ENCODE data around the gene VWA5B1.
"Not testable (repeated sequence)": the region's sequence is repeated elsewhere in the genome, so short reads cannot be mapped to it uniquely, and the experiment has no call there.

The VWA5B1 gene, protein sequence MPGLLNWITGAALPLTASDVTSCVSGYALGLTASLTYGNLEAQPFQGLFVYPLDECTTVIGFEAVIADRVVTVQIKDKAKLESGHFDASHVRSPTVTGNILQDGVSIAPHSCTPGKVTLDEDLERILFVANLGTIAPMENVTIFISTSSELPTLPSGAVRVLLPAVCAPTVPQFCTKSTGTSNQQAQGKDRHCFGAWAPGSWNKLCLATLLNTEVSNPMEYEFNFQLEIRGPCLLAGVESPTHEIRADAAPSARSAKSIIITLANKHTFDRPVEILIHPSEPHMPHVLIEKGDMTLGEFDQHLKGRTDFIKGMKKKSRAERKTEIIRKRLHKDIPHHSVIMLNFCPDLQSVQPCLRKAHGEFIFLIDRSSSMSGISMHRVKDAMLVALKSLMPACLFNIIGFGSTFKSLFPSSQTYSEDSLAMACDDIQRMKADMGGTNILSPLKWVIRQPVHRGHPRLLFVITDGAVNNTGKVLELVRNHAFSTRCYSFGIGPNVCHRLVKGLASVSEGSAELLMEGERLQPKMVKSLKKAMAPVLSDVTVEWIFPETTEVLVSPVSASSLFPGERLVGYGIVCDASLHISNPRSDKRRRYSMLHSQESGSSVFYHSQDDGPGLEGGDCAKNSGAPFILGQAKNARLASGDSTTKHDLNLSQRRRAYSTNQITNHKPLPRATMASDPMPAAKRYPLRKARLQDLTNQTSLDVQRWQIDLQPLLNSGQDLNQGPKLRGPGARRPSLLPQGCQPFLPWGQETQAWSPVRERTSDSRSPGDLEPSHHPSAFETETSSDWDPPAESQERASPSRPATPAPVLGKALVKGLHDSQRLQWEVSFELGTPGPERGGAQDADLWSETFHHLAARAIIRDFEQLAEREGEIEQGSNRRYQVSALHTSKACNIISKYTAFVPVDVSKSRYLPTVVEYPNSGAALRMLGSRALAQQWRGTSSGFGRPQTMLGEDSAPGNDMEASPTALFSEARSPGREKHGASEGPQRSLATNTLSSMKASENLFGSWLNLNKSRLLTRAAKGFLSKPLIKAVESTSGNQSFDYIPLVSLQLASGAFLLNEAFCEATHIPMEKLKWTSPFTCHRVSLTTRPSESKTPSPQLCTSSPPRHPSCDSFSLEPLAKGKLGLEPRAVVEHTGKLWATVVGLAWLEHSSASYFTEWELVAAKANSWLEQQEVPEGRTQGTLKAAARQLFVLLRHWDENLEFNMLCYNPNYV

DNA sequence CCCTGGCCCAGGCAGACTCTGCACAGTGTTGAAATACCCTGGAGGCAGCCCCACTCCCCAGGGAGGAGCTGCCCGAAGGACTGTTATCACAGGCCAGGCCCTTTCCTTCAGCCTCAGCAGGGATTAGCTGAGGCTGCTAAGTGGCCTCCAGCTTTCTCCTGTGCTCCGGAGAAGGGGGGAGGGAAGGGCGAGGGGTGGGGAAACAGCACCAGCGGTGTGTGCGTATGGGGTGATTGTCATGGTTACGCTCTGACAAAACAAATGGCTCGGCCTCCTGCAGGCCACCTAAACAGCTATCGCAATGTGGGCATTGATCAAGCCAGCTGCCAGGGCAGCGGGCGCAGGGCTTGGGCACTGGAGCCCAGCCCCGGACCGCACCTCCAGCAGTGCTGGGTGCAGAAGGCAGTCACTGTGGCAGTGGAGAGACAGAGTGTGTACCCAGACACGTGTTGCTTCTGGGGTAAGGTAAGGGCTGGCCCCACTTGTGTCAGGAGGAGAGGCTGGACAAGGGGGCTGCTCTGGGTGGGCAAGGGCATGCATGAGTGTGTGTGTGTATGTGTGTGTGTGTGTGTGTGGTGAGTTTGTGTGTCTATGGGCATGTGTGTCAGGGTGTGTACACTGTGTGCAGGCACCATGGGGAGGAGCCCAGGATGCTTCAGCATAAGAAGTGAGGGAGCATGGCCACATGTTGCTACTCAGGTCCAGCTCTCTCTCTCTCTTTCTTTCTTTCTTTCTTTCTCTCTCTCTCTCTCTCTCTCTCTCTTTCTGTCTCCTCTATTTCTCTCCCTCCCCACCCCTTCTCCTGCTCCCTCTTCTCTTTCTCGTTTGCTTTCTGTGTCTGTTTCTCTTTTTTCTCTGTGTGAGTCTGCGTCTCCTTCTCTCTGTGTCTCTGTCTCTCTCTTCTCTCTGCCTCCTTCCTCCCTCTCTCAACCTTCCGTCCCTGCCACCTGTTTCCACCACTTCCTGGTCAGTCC lies at the start of gene VWA5B1:
TSS of gene VWA5B1 (plus strand) at position 252 of the 974 bp plus-strand sequence. CDS start 19,727 bp downstream, outside the sequence.
- DNase-seq, result no peak

DNA sequence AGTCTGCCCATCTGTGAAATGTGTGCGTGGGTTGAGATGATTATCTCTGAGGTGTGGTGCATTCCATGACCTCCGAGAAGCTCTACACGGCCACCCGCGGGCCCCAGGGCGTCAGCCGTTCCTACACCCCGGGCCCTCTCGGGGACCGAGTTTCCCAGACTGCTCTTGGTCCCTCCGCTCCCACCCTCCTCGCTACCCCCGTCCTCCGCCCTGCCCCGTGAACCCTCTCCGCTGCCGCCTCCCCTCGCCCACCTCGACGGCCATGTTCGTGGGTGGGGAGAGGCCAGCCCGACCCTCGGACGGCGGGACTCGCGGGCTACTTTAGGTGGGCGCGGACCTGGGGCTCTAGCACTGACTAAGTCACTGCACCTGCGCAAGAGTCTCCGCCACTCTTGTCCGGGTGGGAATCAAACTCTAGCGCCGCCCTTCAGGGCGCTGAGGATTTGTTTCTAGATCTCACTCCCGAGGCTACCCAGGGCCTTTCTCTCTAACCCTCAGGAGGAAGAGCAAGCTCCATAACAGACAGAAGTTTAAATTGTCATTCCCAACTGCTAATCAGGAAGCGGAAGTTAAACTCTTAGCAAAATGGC lies 47.7 kb upstream of the VWA5B1 start:
- DNase-seq, result no peak

DNA sequence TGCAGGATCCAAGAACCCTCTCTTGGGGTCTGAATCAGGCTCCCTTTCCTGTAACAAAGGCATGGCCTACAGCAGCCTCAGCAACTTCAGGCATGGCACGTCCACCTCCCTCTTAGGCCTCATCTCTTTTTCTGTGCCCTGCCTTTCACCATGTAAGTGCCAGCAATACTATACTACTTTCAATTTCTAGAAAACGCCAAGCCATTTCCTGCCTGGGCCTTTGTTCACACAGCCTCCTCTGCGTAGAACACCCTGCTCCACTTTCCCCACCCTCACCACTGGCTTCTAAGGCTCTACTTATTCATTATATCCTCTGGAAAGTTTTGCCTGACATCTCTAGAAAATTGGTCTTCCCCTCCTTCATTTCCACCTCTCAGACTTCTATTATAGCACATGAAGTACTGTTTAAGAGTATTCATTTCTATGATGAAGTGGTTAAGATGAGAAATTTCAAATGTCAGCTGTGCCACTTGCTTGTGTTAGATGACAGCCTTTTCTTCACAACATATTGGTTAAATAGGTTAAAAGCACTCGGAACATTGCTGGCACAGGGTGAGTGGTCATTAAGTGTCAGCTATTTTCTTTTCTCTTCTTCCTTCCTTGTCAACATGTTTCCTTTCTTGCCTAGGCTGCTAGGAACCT lies 41.6 kb upstream of the VWA5B1 start:
- DNase-seq, result peak; percentile 2 to 49

DNA sequence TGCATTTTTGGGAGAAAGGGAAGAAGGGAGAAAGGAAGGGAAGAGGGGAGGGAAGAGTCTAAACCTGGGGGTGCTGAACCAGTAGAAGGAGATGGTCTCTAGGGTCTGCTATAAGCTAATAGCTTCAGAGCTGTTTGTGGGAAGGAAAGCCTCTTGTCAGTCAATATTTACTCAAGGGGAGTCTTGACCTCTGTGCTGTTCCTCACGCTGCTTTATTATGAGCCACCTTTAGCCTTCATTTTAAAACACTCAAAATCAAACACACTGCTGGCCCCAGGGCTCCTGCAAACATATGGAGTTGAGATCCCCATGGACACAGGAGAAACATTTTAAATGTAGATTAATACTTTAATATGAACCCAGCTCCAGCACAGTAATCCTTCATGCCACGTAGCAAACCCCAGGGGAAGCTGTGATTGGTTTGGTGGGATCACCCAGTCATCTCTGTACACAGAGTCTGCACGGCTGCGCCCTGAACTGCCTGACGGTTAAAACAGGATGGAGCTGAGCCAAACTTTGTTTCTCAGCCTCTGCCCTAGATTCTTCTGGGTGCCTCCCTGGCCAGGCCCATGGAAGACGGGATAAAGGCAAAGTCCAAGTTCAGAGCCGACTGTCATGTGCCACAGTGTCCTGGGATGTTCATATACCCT lies 40.2 kb upstream of the VWA5B1 start:
- no peak for DNase-seq

DNA sequence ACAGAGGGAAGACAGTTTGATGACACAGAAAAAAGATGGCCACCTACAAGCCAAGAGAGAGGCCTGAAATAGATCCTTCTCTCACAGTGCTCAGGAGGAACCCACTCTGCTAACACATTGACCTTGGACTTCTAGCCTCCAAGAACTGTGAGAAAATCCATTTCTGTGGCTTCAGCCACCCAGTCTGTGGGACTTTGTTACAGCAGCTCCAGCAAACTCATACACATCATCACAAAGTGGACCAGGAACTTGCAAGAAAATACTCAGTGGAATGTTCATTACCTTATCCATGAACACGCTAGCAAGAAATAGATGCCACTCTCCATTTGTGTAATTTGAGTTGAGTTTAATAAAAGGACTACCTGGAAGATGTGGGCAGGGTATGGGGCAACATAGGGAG lies 38.1 kb upstream of the VWA5B1 start:
- DNase-seq, result no peak

DNA sequence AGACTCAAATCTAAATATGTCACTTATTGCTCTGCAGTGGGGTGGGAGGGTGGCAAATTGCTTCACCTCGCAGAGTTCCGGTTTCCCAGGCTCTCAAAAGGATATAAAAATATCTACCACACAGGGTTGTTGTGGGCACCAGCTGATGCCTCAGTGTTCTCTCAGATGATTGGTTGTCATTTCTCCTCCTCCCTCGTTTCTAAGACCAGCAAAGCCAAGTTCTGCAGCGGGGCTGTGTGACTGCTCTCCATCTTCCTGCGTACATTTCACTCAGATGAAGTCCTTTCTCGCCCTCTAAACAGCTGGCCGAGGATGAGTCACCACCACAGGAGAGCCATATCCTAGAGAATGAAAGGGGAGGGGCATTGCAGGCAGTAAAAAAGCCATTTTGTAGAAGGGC lies 35.0 kb upstream of the VWA5B1 start:
- no peak for DNase-seq

DNA sequence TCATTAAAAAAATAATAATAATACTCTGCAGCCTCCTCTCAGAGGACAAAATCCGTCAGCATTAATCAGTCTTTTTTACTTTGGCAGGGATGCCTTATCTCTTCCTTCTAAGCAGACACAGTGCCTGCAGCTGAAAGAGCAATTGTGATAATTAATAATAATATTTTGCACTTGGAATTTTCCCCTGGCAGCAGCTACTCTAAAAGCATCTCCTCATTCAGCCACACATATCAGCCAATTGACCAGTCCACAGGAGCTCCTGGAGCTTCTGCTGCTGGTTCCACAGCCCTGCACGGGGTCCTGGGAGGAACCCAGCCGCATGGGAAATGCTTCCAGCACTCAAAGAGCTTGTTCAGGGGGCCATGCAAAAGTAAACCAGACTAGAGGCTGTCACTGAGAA lies 31.0 kb upstream of the VWA5B1 start:
- DNase-seq, result no peak

DNA sequence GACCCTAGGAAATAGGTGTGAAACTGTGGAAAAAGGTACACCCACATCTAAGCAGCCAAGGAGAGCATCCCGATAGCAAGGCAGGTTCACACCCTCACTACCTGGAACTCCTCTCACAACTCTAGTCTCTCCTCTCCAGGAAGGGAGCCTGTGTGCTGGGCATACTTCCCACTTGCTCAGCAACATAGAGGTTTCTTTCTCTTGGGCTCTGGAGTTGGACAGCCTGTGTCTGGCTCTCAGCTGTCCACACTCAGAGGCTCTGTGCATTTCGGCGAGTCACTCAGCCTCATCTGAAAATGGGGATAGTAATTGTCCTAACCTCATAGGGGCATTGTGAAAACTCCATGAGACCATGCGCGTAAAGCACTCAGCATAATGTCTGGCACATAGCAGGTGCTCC lies 29.6 kb upstream of the VWA5B1 start:
- DNase-seq, result no peak

DNA sequence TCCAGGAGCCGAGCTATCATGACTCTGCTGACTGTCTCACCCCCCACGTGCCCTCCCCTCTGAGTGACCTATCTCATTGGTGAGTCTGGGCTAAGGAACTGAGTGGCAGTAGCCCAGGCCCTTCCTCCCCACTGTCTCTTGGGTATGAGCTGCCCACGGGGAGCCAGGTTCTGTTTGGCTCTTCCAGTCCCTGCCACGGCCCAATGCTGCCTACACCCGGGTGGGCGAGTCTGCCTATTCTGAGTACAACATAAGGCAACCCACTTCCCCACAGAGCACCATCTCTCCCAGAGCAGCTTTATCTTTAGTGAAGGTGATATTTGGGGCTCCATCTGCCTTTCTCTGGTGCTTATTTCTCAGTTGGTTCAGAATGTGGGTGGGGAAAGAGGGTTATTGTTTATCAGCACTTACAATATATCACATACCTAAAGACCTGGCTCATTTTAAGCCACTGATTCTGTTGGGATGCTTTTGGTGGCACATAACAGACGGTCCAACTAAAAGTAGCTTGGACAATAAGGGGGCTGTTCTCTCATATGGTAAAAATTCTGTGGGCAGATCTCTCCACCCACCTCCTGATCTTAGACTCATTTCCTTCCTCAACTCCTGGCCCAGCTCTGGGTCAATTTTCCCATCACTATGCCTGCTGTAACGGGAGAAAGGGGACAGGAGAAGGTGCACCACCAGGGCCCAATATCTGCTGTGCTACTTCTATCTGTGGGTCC lies 27.7 kb upstream of the VWA5B1 start:
- no peak for DNase-seq

DNA sequence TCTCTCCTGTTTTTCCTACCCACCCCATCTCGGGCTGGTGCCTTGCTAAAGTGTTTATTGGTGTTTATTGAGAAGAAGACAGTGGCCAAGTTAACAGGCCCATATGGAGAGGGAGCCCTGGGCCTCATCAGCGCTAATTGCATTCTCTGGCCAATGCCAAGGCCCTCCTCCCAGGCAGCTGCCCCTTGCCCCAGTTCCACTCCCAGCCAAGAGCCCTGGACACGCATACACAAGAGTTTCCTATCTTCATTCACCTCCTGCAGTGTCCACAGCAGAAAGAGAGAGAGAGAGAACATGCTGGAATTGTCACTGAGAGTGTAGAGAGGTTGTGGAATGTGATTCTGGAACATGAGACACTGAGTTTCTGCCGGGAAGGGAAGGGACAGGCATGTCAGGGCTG lies 25.4 kb upstream of the VWA5B1 start:
- DNase-seq, result no peak

DNA sequence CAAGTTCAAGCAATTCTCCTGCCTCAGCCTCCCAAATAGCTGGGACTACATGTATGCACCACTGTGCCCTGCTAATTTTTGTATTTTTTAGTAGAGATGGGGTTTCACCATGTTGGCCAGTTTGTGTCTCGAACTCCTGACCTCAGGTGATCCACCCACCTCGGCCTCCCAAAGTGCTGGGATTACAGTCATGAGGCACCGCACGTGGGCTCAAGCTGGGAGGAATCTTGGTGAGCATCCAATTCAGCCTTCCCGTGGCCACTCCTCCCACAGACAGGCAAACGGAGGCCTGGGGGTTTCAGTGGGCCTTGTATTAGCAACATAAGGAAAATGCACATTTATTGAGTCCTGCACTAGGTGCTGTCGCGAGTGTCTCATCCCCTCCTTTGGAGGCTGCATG lies 24.5 kb upstream of the VWA5B1 start:
- no peak for DNase-seq

DNA sequence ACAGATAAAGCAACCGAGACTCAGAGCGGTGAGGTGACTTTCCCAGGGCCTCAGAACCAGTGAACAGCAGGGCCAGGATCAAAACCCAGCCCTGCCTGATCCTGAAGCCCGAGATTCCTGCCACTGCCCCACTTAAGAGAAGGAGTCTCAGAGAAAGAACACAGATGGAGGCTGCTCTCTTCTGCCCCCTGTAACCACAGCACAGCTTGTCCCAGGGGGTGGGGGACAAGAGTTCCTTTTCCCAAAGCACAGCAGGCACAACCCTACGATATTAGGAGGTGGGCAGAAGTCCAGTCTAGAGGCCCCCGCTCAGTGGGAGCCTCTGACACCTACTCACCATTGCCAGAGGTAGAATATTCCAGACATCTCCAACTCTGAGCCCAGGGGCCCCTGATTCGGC lies 24.0 kb upstream of the VWA5B1 start:
- no peak for DNase-seq

DNA sequence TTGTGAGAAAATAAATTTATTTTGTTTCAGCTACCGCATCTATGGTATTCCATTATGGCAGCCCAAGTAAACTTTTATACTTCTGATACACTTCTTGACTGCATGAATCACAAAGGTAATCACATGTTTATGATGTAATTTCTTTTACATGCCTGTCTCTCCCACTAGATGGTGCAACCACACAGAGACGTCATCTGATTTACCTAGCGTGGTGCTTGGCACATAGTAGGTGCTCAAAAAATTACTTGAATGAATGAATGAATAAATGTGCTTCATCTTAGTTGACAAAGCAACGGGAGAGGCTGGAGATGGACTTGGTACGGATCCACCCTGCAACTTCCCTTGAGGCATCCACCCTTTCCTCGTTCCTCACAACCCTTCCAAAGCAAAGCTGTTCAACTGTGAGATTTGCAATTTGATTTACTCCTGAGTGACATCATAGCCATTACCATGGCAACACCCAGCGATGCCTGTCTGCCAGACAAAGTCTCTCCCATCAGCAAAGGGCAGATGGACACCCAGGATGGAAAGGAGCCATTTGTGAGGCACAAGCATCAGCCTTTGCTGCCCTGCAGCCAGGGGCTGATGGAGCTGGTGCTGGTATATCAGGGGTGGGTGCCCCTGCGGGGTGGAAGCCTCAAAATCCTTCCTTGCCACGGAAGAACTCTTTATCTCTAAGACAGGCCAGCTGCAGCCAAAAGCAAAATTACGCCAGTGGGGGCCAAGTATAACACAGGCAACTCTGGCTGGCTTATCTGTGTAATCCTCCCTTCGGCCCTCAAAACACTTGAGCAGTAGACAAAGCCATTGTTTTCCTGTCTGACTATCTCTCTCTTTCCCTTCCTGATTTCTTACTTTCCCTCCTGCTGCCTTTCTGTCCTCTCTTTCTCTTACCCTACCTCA lies 18.9 kb upstream of the VWA5B1 start:
- no peak for DNase-seq

DNA sequence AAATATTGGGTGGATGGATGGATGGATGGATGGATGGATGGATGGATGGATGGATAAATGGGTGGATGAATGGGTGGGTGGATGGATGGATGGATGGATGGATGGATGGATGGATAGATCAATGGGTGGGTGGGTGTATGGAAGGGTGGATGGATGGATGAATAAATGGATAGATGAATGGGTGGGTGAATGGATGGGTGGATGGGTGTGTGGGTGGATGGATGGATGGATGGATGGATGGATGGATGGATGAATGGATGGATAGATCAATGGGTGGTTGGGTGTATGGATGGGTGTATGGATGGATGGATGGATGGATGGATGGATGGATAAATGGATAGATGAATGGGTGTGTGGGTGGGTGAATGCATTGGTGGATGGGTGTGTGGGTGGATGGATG lies 17.0 kb upstream of the VWA5B1 start:
- DNase-seq, result not testable (repeated sequence)

DNA sequence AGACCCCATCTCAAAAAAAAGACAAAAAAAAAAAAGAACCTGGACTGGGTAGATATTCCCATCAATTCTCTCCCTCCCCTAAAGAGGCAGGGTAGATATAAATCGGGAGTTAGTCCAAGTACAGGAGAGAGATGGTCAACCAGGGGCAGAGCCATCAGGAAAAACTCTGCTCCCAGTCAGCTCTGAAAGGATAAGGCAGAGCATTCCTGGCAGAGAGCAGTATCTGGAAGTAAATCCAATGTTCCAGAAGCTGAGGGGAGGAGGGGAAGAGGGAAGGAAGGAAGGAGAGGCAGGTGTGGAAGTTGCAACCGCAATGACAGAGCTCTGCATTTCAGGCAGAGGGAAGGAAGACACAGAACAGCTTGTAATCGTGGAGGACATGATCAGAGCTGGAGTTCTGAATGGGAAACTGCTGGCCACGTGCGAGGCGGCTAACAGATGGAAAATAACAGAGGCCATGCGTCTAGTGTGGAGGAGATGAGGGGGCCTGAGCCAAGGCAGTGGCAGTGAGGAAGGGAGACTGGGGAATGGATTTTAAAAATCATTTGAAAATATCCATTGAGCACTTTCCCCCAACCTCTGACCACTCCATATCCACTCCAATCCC lies 15.3 kb upstream of the VWA5B1 start:
- no peak for DNase-seq

DNA sequence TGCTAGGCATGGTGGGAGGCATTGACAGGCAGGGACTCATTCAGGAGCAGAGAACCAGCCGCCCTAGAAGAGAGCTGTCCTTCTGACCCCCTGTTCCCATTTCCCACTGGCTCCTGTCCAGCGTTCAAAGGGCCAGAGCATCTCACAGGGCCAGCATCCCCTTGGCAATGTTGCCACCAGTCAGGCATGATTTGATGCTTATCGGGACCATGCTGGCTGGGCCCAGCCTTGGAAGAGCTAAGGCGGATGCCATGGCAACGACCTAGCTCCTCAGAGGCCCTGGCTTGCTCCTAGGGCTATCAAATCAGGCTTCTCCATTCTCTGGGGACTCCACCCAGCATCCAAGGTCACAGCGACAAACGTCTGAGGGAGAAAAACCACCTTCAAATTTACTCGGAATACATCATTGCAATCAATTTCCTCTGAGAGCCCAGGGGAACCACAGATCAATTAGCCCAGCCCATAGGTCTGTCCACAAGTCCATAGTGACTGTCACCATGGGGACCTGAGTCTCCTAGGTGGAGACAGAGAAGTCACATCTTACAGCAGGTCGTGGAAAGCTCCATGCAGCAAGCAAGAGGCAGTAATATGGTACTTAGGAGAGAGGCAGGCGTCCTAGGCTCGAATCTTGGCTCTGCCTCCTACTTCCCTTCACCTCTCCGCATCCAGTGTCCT lies 14.1 kb upstream of the VWA5B1 start:
- no peak for DNase-seq

DNA sequence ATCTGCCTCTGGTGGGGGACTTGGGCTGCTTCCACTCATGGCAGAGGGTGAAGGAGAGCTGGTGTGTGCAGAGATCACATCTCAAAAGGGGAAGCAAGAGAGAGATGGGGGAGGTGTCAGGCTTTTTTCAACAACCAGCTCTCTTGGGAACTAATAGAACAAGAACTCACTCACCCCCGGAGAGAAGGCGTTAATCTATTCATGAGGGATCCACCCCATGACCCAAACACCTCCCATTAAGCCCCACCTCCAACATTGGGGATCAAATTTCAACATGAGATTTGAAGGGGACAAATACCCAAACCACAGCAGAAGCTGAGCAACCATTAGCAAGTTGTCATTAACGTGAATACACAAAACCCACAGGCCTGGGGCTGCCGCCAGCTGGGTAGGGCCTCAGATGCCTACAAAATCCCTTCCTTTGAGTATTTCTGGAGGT lies 12.0 kb upstream of the VWA5B1 start:
- DNase-seq, result no peak

DNA sequence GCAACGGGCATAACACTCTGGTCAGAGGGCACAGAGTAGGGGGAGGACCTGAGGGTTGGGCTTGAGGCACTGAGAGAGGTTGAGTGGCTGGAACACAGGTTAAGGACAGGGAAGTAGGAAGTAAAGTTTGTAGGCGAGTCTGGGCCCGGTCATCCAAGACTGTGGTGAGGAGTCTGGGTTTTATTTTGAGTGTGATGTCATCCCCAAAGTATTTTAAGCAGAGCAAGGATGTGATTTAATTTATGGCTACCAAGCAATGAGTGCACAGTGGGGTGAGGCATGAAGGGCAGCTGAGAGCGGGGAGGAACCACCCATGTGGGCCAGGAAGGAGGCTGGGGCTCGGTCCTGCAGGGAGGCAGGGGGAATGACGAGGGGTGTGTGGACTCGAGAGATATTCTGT lies 11.2 kb upstream of the VWA5B1 start:
- no peak for DNase-seq
